Kasumi-1 (cell line): ENCODE measurements around the gene TMEM205.
"Not testable (repeated sequence)": the region's sequence is repeated elsewhere in the genome, so short reads cannot be mapped to it uniquely, and the experiment has no call there.

Experiments used
- DNase-seq, 2 experiments: peaks; one replicate each; lab custom pipeline; 2025; lab: John Stamatoyannopoulos, UW

Gene TMEM205

GRCh38 chr19:11346104-11346940 is at the start of gene TMEM205, which contains the start of gene CCDC159:
TMEM205 (minus strand) TSS chr19:11346268; CDS start chr19:11345619, 649 bp downstream.
CCDC159 (plus strand) TSS chr19:11346519; CDS start chr19:11346607, 88 bp downstream.
- DNase-seq: peak; percentile 97 to 99

GRCh38 chr19:11390933-11391680 is 45.0 kb upstream of the TMEM205 start:
- no peak for DNase-seq

GRCh38 chr19:11390359-11390758 is 44.3 kb upstream of the TMEM205 start:
- no peak for DNase-seq

- DNase-seq: peak; percentile 38 to 50
Measured at GRCh38 chr19:11387162-11388034, 41.3 kb upstream of the TMEM205 start.

- no peak for DNase-seq
Measured at GRCh38 chr19:11384778-11385129, 38.7 kb upstream of the TMEM205 start.

- DNase-seq: no peak
Measured at GRCh38 chr19:11383706-11384048, 37.6 kb upstream of the TMEM205 start.

- peak; percentile 47 to 68 for DNase-seq
Measured at GRCh38 chr19:11382898-11383705, 37.0 kb upstream of the TMEM205 start.

- peak; percentile 98 for DNase-seq
Measured at GRCh38 chr19:11380653-11381537, 34.8 kb upstream of the TMEM205 start.

GRCh38 chr19:11379857-11380350 is 33.8 kb upstream of the TMEM205 start:
- no peak for DNase-seq

- not testable (repeated sequence) for DNase-seq
Measured at GRCh38 chr19:11379269-11379845, 33.3 kb upstream of the TMEM205 start.

GRCh38 chr19:11378319-11379189 is 32.5 kb upstream of the TMEM205 start:
- peak; percentile 13 to 21 for DNase-seq

- no peak for DNase-seq
Measured at GRCh38 chr19:11377756-11378155, 31.7 kb upstream of the TMEM205 start.

GRCh38 chr19:11377237-11377636 is 31.2 kb upstream of the TMEM205 start:
- peak; percentile 31 to 49 for DNase-seq

GRCh38 chr19:11375143-11375948 is 29.3 kb upstream of the TMEM205 start:
- peak; percentile 66 to 76 for DNase-seq

- DNase-seq: peak; percentile 100
Measured at GRCh38 chr19:11374433-11375142, 28.5 kb upstream of the TMEM205 start, which contains the start of gene SWSAP1. SWSAP1 (plus strand) TSS chr19:11374666; CDS start chr19:11374681, 15 bp downstream.

GRCh38 chr19:11373885-11374432 is 27.9 kb upstream of the TMEM205 start:
- DNase-seq: peak; percentile 45 to 58
